Stimulated activated CD4-positive, alpha-beta T cell treated with anti-CD3 and anti-CD28 coated beads, TNF-alpha, amount 100 ng/mL, for 24 hours (primary cell): ENCODE data around the gene SPART.

Experiments used
- DNase-seq, 3 experiments: peaks; one replicate each; pipeline ENCODE4 v3.0.0-alpha.2; 2020; ENCODE audit warnings: low read depth in 3 of 3

Gene SPART, protein sequence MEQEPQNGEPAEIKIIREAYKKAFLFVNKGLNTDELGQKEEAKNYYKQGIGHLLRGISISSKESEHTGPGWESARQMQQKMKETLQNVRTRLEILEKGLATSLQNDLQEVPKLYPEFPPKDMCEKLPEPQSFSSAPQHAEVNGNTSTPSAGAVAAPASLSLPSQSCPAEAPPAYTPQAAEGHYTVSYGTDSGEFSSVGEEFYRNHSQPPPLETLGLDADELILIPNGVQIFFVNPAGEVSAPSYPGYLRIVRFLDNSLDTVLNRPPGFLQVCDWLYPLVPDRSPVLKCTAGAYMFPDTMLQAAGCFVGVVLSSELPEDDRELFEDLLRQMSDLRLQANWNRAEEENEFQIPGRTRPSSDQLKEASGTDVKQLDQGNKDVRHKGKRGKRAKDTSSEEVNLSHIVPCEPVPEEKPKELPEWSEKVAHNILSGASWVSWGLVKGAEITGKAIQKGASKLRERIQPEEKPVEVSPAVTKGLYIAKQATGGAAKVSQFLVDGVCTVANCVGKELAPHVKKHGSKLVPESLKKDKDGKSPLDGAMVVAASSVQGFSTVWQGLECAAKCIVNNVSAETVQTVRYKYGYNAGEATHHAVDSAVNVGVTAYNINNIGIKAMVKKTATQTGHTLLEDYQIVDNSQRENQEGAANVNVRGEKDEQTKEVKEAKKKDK

DNA sequence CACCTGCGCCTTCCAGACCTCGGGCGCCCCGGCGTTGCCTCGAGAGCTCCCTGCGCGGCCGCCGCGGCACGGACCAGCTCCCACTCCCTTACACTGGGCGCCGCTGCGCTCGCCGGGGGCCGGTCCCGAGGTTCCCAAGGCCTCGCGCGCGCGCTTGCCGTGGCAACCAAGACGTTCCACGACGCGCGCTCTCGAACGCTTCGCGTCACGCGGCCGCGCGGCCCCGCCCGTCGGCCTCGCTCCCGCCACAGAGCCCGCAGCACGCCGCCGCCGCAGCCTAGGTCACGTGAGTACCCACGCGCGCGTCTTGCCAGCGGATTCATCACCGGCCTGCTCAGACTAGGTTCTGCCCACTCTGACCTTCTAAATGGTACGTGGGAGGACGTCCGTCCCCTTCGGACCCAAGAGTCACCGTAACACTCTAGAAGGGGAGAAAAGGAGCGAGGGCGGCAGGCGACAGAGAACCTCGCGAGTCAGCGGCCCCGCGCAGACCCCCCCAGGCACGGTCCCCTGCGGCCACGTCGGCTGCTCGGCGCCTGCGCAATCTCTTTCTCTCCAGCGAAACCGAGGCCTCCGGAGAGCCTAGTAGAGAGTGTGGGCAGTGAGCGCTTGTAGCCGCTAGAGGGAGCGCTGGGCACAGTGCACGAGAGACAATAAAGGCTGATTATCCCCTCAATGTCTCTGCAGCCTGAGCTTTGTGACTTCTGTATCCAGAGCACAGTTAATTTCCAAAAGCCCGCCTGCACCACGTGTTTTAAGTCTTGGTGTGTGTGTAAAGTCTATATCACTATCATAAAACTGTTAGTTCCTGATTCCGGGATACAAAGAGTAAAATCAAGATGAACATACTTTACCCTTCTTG is at the start of gene SPART:
TSS of gene SPART (minus strand) at position 173 of the 862 bp plus-strand sequence. CDS start 10,564 bp downstream, outside the sequence.
- peak; percentile 75 to 84 (median 81) for DNase-seq

DNA sequence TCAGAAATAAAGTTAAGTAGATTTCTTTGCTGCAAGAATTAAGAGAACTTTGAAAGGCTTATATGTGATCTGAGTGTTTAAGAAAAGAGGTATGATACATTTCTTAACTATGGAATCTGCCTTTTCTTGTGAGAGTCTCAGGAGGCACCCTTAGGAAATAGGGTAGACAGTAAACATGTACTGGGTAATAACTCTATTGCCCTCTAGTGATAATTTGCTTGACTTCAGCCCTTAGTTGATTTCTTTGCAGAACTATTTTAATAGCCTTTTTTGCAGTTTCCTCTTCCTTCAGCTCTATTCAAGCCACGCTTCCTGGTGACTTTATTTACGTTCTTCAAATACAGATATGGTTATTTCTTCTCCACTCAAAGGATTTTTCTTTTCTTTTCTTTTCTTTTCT is 49.1 kb upstream of the SPART start:
- DNase-seq, result no peak

DNA sequence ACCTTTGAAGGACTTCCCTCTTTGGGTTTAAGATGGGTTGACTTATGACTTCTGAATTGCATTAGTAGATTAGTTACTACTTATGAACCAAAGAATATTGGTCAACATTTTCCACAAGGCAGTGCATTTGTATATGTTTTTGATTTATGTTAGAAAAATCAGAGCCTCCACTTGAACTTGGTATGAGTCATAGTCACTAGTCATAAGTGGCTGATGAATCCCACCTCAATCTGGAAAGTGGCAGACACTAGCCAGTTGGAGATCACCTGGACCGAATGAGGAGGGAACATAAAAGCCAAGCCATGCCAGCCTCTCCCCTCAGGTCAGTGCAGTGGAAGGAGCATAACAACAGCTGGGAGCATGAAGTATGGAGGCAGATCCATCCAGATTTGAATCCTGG is 39.3 kb upstream of the SPART start:
- DNase-seq, result no peak

DNA sequence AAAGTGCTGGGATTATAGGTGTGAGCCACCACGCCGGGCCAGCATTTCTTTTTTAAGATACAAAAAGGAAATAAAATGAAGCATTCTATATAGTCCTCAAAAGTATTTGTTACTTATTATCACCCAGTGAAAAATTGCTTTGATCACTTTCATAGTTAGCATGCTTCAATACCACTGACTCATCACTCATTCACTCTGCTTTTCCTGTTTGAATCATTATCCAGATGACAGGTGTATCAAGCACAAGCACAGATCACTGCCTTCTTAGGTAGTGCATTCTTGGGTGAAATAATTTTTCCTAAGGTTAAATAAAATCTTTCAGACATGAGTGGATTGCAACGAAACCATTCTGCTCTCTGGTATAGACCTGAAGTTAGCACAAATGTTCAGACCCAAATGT is 35.8 kb upstream of the SPART start:
- no peak for DNase-seq

DNA sequence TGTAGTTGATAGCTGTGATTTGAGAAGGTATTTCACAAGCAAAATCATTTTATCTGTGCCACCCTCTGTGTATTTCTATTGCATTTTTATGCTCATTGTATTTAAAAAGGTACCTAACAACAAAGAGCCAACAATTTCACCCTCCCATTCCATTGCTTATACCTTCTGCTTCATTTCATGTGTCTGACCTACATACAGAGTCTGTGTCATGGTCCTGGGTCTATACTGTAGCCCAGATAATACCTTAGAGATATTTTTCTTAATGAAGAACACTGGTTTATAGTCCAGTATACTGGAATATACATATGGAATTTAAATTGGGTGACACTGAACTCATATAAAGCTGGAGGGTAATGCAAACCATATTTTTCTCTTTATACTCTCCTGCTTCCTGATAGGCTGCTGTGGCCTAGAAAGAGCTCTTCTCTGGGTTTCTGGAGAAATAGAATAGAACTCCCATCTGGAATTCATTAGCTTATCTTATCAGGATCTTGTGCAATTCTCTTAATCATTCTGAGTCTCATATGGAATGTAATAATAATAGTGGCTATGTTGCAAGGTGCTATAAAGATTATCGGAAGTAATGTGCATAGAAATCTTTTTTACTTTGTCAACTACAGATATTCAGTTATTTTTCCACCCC is 31.8 kb upstream of the SPART start:
- DNase-seq, result no peak

DNA sequence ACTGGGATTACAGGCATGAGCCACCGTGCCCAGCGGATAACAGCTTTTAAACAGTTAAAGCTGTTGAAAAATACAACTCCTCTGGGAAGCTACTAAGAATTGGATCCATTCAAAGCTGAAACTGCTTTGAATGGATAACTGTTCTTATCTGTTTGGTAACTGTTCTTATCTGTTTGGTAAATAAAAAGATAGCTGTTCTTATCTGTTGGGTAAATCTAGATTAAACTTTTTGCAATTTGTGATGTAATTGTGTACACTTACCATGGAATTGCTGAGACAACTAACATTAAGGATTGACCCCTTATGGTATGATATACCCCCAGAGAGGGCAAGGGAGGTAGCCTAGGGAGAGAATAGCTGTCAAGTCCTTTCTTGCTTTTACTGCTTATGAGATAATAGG is 27.9 kb upstream of the SPART start:
- DNase-seq, result no peak

DNA sequence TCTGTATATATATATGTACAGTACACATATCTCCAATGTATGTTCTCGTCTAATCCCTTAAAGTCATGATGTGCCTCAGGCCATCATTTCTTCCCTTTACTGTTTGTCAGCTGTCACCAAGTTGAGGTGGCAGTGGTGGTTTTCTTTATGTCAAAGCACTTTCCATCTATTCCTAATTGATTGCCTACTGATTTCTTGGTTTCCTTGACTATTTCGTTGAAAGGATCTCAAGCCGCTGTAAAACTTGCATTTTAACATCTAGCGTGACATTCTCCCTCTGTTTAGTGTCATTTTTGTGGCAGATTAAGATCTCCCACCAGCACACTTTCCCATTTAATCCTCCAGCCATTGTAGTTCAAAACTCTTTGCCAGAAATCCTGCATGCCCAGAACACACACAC is 25.0 kb upstream of the SPART start:
- DNase-seq, result no peak

DNA sequence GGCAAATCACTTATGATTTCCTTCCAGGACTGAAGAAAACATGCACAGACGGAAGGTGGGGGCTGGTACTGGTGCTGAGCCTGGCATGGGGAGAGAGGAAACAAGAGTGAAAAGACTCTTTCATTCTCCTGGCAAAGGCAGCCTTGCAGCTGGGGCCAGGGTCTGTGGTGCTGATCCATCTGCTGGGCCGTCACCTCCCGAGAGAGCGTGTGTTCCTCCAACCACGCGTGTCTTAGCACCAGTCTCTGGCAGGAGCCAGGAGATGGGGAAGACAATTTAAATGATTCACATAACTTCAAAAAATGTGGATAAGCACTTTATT is 23.9 kb upstream of the SPART start:
- no peak for DNase-seq

DNA sequence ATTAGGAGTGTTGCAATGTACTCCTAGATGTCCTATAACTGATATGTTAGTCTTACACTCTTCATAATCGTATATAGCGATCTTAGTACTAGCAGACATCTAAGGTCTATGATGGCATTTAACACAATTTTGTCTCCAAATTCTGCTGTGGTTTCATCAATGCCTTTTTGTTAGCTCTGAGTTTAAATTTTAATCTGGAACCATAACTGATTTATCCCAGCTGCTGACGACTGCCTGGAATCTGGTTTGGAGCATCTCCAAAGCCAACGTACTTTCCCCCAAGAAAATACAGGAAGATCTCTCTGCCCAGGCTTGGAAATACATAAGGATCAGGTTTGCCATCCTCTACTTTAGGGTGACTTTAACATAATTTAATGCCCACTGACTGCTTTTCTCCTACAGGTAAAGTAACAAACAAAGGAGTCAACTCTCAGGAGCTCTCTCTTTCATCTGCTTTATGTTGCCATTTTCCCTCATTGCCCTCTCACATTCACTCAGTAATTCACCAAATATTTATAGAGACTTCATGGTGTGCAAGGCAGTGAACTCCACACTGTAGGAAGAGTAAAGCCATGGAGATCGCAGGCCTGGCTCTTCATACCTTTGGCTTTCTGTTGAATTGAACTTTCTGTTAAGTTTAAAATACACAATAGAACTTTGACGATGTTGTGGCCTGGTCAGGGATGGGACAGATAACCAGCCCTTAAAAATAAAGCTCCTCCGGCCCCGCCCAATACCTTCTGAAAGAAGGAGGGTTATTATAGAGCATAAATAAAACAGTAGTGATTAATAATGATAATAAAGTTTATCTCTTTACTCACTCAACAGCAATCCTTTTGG is 23.3 kb upstream of the SPART start:
- no peak for DNase-seq

DNA sequence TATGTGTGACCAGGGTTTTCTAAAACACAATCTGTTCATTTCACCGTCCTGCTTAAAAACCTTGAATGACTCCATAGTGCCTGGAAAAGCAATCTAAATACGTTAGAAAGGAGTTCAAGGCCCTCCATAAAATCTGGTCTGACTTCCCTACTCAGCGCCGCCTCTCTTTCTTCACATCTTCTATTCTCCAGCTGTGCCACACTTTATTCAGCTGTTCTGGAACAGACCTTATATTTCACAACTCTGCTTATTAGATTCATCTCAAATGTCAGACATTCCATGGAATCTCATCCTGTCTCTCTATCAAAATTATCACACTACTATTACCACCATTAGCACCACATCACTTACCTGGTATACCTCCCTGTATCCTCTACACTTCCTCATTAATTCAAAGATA is 19.8 kb upstream of the SPART start:
- no peak for DNase-seq

DNA sequence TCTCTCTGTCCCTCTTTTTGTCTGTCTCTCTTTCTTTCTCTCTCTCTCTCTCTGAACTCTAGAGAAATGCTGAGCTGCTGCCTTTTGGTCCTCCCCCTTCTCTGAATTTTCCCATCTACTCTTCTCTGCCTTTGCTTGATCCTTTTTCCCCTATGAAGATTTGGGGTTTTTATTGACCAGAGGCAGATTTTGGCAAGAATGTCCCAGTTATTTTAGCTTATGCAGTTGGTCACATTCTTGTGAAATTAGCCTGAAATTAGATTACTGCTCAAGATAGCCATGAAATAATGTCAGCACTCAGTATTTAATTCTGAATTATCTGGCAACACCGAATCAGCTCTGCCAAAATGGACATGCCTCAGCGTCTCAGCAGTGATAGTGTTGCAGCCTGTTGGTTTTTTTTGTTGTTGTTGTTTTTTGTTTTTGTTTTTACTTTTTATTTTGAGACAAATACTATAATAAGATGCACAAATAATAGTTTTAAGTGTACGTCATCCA is 17.2 kb upstream of the SPART start:
- no peak for DNase-seq

DNA sequence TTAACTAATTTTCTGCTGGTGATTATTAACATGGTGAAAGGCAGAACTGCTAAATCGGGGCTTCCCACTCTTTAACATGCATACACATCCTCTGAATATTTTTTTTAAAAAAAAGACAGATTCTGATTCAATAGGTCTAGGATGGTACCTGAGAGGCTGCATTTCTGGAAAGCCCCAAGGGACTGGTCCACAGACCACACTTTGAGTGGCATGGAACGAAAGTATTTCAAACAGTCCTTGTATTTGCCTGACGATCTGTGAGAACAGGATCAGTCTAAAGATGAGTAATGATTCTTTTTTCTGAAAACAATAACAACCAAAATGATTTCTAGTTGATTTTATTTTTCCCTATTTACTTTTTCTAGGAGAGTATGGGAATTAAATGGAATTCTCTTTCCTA is 16.7 kb upstream of the SPART start:
- DNase-seq, result no peak

DNA sequence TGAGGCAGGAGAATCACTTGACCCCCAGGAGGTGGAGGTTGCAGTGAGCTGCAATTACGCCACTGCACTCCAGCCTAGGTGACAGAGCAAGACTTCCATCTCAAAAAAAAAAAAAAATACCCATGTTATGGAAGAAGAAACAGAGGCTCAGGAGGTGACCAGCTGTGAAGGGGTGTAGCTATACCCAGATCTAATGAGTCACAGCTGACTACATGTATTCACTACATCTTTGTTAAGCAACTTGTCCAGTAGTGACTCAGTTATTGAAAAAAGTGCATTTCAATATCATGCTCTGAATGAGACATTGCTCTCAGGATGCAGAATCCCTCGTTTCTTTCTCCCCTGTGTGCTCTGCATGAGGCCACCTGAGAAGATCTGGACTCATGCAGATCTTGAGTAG is 16.1 kb upstream of the SPART start:
- DNase-seq, result no peak

DNA sequence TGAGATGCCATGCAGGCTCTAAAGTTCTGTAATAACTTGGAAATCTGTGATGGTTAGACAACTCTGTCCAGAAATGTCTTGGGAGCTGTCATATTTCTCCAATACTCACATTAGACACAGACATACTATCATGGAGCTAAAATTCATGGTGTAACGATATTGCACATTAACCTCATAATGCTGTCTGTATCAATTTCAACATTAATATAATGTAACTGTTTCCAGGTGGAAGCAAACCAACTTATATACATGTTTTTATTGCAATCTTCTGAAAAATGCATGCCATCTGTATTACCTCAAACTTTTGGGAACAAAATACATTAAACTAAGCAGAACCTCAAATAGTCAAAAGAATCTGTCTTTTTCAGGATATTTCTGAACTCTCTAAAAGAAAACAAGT is 14.7 kb upstream of the SPART start:
- no peak for DNase-seq

DNA sequence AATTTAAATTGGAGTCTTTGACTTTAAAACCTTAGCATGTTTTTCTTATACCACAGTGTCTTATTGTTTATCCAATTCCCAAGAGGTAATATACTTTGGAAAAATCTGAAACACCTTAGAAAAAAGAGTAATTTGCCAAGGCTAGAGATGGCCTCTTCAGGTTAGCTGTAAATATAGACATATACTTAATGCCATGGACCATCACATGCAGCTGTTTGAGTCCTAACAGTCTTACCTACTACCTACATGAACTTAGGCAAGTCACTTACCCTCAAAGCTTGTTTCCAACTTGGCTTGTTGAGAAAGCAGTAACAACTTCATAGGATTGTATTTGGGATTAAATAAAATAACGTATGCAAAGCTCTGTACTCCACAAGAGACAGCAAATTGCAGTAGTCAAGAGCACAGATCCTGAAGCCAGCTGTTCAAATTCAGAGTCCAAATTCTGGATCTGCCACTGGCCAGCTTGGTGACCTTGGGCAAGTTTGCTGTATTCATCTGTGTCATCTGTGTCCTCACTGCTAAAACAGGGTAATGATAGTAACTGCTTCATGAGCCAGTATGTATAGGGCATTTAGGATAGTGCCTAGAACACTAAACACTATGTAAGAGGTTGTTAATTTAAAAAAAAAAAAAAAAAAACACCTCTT is 13.2 kb upstream of the SPART start:
- no peak for DNase-seq

DNA sequence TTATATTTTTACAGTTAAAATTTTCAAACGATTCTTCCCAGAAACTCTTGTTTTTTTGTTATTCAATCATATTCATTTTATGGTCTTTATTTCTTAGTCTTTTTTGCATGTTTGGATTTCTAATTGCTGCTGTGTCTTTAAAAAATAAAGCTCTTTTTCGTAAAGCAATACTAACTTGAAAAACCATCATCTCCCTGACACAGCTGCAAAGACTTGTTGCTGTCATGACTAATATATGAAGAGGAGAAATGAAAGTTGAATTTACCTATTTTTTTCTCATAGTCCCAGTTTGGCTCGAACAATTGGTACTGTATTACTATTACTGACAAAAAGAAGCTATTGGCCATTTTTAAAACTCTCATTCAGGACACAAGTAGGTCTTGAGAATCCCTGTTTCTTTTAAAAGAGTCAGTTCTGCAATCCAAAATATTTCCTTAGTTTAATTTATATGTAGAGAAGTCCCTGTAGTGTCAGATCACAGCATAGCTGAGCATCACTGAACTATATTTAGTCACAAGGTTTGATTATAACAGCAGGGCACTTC is 12.1 kb upstream of the SPART start:
- no peak for DNase-seq

DNA sequence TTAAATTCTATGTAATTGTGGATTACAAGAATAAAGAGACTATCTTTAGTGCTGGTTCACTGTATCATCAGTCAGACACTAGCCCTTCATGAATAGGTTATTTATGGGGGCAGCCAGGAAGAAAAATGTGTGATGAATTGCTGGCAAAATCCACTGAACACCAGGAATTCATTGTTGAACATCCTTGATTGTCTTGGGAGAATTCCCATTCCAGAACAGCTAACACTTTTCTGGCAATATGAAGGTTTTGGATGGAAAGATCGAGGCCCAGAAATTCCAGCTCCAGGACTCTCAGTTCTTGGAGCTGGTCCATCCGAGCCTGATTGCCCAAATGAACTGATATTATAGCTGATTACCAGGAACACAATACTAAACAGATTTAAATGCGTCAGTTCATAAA is 11.5 kb upstream of the SPART start:
- DNase-seq, result no peak

DNA sequence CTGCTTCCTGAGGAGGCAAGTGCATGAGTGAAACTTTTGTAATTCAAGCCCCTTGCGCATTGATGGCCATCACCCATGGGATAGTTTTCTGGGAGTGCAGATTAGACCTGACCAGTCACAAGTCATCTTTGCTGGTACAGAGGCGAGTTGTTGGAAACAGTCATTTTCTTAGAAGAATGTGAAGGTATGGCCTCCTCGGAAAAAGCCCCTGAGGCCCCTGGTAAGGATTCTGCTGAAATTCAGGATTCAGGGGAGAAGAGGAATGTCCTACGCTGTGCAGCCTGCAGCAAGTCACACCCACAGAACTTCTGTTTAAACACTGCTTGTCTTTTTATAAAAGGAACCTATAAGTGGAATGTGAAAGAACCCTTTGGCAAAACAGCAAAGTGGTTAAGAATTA is 11.0 kb upstream of the SPART start:
- no peak for DNase-seq

DNA sequence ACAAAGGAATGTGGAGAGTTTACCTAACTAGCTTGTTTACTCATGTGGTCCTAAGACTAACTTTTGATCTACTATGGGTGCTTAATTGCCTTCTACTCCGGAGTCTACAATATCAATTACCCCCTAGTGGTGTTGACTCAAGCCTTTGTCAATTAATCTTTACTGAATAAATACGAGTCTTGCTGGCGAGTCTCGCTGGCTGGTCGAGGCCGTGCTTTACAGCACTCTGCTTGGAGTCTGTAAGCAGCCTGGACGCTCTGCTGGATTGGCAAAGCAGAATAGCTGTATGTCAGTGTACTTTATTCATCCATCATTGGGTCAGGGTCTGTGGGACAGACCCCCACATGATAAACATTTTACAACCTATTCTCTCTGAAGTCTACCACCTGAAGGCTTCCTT is 9.9 kb upstream of the SPART start:
- DNase-seq, result no peak

DNA sequence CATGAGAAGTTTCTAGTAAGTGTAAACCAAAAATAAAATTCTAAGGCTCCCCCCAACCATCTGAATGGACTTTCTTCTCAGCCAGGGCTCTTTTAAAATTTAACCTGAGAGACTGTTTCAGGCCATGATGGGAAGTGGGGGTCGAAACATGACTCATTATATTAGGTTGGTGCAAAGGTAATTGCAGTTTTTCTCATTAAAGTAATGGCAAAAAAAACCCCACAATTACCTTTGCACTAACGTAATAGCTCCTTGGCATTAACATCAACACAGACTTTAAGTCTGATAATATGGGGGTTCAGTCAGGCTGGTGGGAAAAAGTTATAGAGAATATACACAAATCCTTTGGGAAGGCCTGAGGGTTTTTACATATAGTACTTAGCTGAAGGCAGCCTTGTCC is 9.4 kb upstream of the SPART start:
- DNase-seq, result no peak
